ENCODE results near the gene ATP8A2.

Gene ATP8A2

GRCh38 chr13:25906191-25906661, 534.5 kb downstream of the ATP8A2 start:
- Mint-ChIP-seq H3K4me3 (no peak overlapping the region), H3K27ac (no peak overlapping the region), H3K9me3 (no peaks in the 10 kb centered on the region), H3K27me3 (peaks cover 1% of the 10 kb centered on the region), H3K36me3 (no peaks in the 10 kb centered on the region), H3K4me1 (no peaks in the 10 kb centered on the region)
- ATAC-seq = peak; percentile 40

GRCh38 chr13:25908366-25908765, 536.6 kb downstream of the ATP8A2 start:
- no peaks in the 10 kb centered on the region for H3K36me3 Mint-ChIP-seq
- H3K9me3 Mint-ChIP-seq = no peaks in the 10 kb centered on the region
- no peak for ATAC-seq
- H3K4me1 Mint-ChIP-seq = no peaks in the 10 kb centered on the region
- H3K27me3 Mint-ChIP-seq = no peaks in the 10 kb centered on the region
- no peak overlapping the region for H3K4me3 Mint-ChIP-seq
- H3K27ac Mint-ChIP-seq = no peak overlapping the region

- H3K9me3 Mint-ChIP-seq = no peaks in the 10 kb centered on the region
Measured at GRCh38 chr13:25910243-25910642, 538.5 kb downstream of the ATP8A2 start.

GRCh38 chr13:25910991-25911419, 539.2 kb downstream of the ATP8A2 start:
- no peak for ATAC-seq

More at GRCh38 chr13:25910243-25910642, 538.5 kb downstream of the ATP8A2 start:
- no peak for ATAC-seq
- no peaks in the 10 kb centered on the region for H3K27me3 Mint-ChIP-seq
- no peak overlapping the region for H3K27ac Mint-ChIP-seq
- no peak overlapping the region for H3K4me3 Mint-ChIP-seq
- no peaks in the 10 kb centered on the region for H3K36me3 Mint-ChIP-seq
- no peaks in the 10 kb centered on the region for H3K4me1 Mint-ChIP-seq

GRCh38 chr13:25912961-25913360, 541.2 kb downstream of the ATP8A2 start:
- Mint-ChIP-seq H3K9me3 (no peaks in the 10 kb centered on the region), H3K27ac (no peak overlapping the region)

More at GRCh38 chr13:25910991-25911419, 539.2 kb downstream of the ATP8A2 start:
- H3K4me3 Mint-ChIP-seq = no peak overlapping the region
- H3K27ac Mint-ChIP-seq = no peak overlapping the region
- H3K9me3 Mint-ChIP-seq = no peaks in the 10 kb centered on the region
- no peaks in the 10 kb centered on the region for H3K4me1 Mint-ChIP-seq
- no peaks in the 10 kb centered on the region for H3K36me3 Mint-ChIP-seq
- H3K27me3 Mint-ChIP-seq = no peaks in the 10 kb centered on the region

GRCh38 chr13:25915840-25916518, 544.2 kb downstream of the ATP8A2 start:
- no peak overlapping the region for H3K27ac Mint-ChIP-seq
- no peaks in the 10 kb centered on the region for H3K36me3 Mint-ChIP-seq

More at GRCh38 chr13:25912961-25913360, 541.2 kb downstream of the ATP8A2 start:
- ATAC-seq = no peak
- Mint-ChIP-seq H3K4me3 (no peak overlapping the region), H3K4me1 (no peaks in the 10 kb centered on the region), H3K36me3 (no peaks in the 10 kb centered on the region), H3K27me3 (peaks cover 8% of the 10 kb centered on the region)

GRCh38 chr13:25920277-25920676, 548.5 kb downstream of the ATP8A2 start:
- Mint-ChIP-seq H3K27me3 (peaks cover 8% of the 10 kb centered on the region), H3K27ac (no peak overlapping the region), H3K4me3 (no peak overlapping the region), H3K9me3 (peaks cover 3% of the 10 kb centered on the region), H3K36me3 (no peaks in the 10 kb centered on the region), H3K4me1 (no peaks in the 10 kb centered on the region)
- no peak for ATAC-seq

More at GRCh38 chr13:25915840-25916518, 544.2 kb downstream of the ATP8A2 start:
- no peak overlapping the region for H3K4me3 Mint-ChIP-seq
- no peaks in the 10 kb centered on the region for H3K9me3 Mint-ChIP-seq
- H3K4me1 Mint-ChIP-seq = no peaks in the 10 kb centered on the region
- H3K27me3 Mint-ChIP-seq = peaks cover 8% of the 10 kb centered on the region
- ATAC-seq = no peak

GRCh38 chr13:25920931-25921330, 549.2 kb downstream of the ATP8A2 start:
- no peak overlapping the region for H3K4me3 Mint-ChIP-seq
- H3K36me3 Mint-ChIP-seq = no peaks in the 10 kb centered on the region
- H3K27ac Mint-ChIP-seq = no peak overlapping the region
- no peak for ATAC-seq
- H3K4me1 Mint-ChIP-seq = no peaks in the 10 kb centered on the region
- peaks cover 8% of the 10 kb centered on the region for H3K27me3 Mint-ChIP-seq
- peaks cover 3% of the 10 kb centered on the region for H3K9me3 Mint-ChIP-seq

GRCh38 chr13:25922376-25922775, 550.6 kb downstream of the ATP8A2 start:
- no peak for ATAC-seq
- no peak overlapping the region for H3K27ac Mint-ChIP-seq

GRCh38 chr13:25923217-25924085, 551.7 kb downstream of the ATP8A2 start:
- ATAC-seq = no peak
- Mint-ChIP-seq H3K27me3 (no peaks in the 10 kb centered on the region), H3K4me1 (no peaks in the 10 kb centered on the region), H3K9me3 (peaks cover 3% of the 10 kb centered on the region), H3K4me3 (no peak overlapping the region), H3K27ac (no peak overlapping the region), H3K36me3 (no peaks in the 10 kb centered on the region)

More at GRCh38 chr13:25922376-25922775, 550.6 kb downstream of the ATP8A2 start:
- H3K4me1 Mint-ChIP-seq = no peaks in the 10 kb centered on the region
- no peaks in the 10 kb centered on the region for H3K27me3 Mint-ChIP-seq
- no peaks in the 10 kb centered on the region for H3K36me3 Mint-ChIP-seq
- H3K9me3 Mint-ChIP-seq = peaks cover 3% of the 10 kb centered on the region
- H3K4me3 Mint-ChIP-seq = no peak overlapping the region

GRCh38 chr13:25927363-25927762, 555.6 kb downstream of the ATP8A2 start:
- Mint-ChIP-seq H3K4me3 (no peak overlapping the region), H3K4me1 (no peaks in the 10 kb centered on the region), H3K9me3 (peaks cover 3% of the 10 kb centered on the region), H3K36me3 (no peaks in the 10 kb centered on the region), H3K27ac (no peak overlapping the region), H3K27me3 (peaks cover 19% of the 10 kb centered on the region)
- ATAC-seq = no peak

- no peaks in the 10 kb centered on the region for H3K4me1 Mint-ChIP-seq
- ATAC-seq = no peak
- H3K27me3 Mint-ChIP-seq = peaks cover 19% of the 10 kb centered on the region
- peaks cover 3% of the 10 kb centered on the region for H3K9me3 Mint-ChIP-seq
- no peak overlapping the region for H3K4me3 Mint-ChIP-seq
- H3K36me3 Mint-ChIP-seq = no peaks in the 10 kb centered on the region
- H3K27ac Mint-ChIP-seq = no peak overlapping the region
Measured at GRCh38 chr13:25927932-25928331, 556.2 kb downstream of the ATP8A2 start.

- H3K27me3 Mint-ChIP-seq = peaks cover 19% of the 10 kb centered on the region
- H3K36me3 Mint-ChIP-seq = no peaks in the 10 kb centered on the region
- ATAC-seq = no peak
- H3K4me3 Mint-ChIP-seq = no peak overlapping the region
- no peaks in the 10 kb centered on the region for H3K4me1 Mint-ChIP-seq
- no peak overlapping the region for H3K27ac Mint-ChIP-seq
- peaks cover 3% of the 10 kb centered on the region for H3K9me3 Mint-ChIP-seq
Measured at GRCh38 chr13:25928941-25929505, 557.2 kb downstream of the ATP8A2 start.

- no peak overlapping the region for H3K4me3 Mint-ChIP-seq
- H3K4me1 Mint-ChIP-seq = no peaks in the 10 kb centered on the region
- peaks cover 19% of the 10 kb centered on the region for H3K27me3 Mint-ChIP-seq
- no peak for ATAC-seq
- H3K27ac Mint-ChIP-seq = no peak overlapping the region
- H3K36me3 Mint-ChIP-seq = no peaks in the 10 kb centered on the region
- H3K9me3 Mint-ChIP-seq = peaks cover under 1% of the 10 kb centered on the region
Measured at GRCh38 chr13:25929816-25930215, 558.0 kb downstream of the ATP8A2 start.

- Mint-ChIP-seq H3K4me1 (no peaks in the 10 kb centered on the region), H3K4me3 (no peak overlapping the region), H3K27me3 (peaks cover 19% of the 10 kb centered on the region), H3K9me3 (no peaks in the 10 kb centered on the region), H3K27ac (no peak overlapping the region), H3K36me3 (no peaks in the 10 kb centered on the region)
- ATAC-seq = no peak
Measured at GRCh38 chr13:25930653-25931052, 558.9 kb downstream of the ATP8A2 start.

Measured in stimulated activated memory B cell treated with anti-CD40 and anti-IgM and Interleukin-4, amounts not matched to agents 10 μg/mL and 1 μg/mL and 100 μg/mL, for 72 hours (primary cell).